Activated gamma-delta T cell (primary cell): ENCODE measurements around the gene RNF17.

Source experiments
- DNase-seq: peaks from one replicate; lab custom pipeline; 2025; lab: John Stamatoyannopoulos, UW

RNF17 gene

DNA sequence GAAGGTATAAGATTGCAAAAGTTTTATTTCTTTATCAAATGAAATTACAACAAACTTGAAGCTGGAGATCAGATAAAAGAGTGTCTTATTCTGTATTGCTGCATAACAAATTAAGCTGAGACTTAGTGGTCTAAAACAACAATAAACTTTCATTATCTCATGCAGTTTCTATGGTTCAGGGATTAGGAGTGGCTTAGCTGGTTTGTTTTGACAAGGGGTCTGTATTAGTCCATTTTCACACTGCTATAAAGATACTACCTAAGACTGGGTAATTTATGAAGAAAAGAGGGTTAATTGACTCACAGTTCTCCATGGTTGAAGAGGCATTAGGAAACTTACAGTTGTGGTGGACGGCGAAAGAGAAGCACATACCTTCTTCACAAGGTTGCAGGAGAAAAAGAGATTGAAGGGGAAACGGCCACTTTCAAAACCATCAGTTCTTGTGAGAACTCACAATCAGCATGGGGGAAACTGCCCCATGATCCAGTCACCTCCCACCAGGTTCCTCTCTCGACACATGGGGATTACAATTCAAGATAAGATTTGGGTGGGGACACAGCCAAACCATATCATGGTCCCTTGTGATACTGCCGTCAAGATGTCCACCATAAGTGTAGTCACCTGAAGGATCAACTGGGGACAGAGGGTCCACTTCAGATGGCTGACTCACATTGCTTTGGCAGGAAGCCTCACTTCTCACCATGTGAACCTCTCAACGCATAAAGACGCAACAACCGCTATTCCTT is 97.8 kb downstream of the RNF17 start:
- no peak for DNase-seq

DNA sequence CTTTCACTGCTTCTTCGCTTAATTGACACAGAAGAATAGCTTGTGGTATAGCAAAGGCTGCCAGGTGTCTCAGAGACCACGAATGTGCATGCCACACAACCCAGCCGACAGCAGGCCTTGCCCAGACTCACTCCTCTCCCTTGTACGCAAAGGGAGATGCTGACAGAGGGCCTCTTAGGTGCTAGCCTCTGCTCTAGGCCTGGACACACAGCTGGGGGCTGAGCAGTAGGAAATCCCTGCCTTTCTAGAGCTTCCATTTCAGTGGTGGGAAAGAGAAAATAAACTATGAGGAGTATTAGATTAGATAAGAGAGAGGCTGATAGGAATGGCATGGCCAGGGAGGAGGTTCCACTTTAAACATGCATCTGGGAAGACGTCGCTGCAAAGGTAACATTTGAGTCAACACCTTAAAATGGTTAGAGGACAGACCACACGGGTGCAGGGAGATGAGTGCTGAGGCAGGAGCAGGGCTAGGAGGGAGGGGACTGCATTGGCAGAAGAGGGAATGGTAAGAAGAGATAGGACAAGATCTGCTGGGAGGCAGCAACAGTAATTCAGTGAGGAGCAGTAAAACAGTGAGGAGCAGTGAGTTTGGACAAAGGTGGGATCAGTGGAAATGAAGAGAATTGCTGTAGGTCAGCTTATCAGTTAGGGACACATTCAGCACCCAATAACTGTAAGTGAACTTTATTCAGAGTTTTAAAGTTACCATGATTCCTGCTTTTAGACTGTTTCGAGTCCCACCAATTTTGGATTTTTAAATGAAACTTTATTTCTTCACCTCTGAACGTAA is 100.0 kb downstream of the RNF17 start:
- no peak for DNase-seq

DNA sequence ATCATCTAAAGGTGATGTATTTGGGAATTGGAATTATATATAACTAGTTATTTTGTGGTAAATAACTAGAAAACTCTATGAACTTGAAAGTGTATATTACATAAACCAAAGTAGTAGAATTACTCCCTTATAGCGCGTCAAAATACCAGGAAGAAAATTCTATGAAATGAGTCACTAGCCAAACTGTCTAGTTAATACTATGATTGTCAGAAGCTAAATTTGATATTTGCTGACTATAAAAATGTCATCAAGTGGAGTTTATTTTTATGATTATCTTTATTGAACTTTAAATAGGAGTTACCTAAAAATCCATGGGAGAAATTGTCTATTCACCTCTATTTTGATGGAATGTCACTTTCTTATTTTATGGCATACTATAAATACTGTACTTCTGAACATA is 100.6 kb downstream of the RNF17 start:
- no peak for DNase-seq

DNA sequence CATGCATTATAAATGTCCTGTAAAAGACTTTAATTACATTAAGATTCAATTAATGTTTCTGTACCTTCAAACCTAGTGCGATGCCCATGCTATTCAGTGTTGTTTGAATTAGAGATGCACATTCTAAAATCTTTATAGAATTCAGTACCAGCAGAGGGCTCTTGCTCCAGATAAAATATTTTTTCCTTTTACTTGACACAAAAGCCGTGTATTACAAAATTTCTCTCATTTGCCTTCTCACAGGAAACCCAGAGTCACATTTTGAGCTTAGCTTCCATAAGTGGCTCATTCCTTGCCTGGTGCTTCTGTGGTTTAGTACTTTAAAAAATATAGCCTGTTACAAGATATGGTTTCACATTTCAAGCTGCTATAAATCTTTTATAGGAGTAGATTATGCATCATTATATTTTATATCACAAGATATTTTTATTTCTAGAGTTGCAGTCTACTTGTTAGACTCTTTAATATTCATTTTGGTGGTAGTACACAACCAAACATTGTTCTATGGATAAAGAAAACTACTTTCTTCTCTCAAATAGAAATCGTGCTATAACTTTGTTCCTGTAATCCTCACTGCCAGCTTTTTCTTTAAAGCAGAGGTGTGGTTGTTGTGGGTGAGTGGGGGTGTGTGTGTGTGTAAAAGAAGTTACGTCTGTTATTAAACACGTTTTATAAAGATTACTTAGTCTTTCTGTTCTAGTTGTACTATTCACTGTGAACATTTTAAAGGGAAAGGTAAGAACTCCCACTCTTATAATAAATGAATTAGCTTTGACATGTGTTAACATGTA is 101.4 kb downstream of the RNF17 start:
- no peak for DNase-seq

DNA sequence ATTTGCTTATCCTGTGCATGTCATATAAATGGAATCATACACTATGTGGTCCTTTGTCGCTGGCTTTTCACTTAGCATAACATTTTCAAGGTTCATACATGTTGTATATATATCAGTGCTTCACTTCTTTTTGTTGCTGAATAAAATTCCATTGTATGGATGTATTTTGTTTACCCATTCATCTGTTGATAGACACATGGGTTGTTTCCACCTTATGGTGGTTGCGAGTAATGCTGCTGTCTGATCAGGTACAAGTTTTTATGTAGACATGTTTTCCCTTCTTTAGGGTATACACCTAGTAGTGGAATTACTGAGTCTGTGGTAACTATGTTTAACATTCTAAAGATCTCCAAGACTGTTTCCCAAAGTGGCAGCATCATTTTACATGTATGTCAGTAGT is 102.5 kb downstream of the RNF17 start:
- DNase-seq: no peak

DNA sequence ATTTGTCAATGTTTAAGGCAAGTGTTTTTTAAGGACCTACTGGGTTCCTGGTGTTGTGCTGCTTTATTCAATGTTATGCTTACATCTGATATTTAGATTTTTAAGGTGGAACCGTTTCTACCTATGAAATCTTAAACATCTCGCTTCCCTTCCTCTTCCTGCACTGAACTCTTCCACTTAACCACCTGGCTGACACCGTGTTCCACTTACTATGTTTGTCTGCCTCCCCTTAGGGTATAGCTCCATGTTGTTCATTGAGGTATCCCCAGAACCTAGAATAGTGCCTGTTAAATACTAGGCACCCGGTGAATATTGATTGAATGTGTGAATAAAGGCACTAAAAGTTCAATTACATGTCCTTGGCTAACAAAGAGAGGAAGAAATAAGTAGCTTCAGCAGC is 104.9 kb downstream of the RNF17 start:
- no peak for DNase-seq

DNA sequence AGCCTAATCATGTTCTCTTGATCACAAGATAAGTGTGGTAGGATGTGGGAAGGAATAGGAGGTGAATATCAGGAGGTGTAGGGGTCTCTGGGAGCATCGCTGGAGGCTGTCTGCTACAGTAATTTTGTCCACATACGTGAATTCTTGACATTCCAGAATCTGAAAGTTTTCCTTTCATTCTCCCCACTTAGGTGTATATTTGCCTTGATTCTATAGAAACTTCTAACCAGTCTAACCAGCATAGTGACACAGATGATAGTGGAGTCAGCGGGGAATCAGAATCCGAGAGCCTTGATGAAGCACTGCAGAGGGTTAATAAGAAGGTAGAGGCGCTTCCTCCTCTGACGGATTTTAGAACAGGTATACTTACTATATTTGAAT is 106.4 kb downstream of the RNF17 start:
- DNase-seq: no peak

DNA sequence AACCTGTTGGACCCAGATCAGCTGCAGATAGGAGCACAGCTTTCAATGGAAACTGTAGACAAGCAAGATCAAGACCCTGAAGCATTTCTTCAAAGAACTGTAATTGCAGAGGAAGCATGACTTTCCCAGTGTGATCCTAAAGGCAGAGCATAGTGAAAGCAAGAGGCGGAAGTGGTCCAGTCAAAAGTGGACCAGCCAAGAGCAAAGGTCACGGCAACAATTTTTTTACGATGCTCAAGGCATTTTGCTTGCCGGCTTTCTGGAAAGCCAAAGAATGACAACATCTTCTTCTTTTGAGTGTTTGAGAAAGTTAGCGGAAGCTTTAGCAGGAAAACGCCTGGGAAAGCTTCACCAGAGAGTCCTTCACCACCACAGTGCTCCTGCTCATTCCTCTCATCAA is 111.6 kb downstream of the RNF17 start:
- DNase-seq: no peak

DNA sequence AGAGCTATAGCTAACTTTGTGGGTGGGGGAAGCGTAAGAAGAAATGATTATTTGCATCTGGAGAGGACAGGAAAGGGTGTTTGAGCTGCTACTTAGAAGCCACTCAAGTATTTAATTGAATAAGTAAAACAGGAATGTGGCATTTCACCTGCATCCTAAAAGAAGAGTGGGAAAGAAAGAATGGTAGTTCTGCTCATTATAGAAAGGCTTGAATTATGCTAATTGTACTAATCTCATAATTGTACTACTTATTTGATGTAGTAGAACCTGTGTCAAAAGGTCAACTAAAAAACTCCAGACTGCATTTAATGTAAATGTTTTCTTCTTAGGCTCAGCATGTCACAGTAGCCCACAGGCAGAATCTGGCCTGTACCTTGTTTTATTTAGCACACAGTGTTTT is 113.6 kb downstream of the RNF17 start:
- no peak for DNase-seq

DNA sequence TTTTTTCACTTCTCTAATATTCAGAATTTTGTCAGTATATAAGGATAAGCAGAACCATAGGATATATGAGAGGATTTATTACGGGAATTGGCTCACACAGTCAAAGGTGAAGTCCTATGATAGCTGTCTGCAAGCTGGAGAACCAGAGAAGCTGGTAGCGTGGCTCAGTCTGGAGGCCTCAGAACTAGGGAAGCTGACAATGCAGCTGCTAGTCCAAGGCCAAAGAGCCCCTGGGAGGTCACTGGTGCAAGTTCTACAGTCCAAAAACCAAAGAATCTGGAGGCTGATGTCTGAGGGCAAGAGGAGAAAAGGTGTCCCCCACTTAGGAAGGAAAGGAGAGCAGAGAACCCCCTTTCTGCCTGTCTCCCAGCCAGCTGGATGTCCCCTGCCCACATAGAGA is 114.4 kb downstream of the RNF17 start:
- DNase-seq: no peak

DNA sequence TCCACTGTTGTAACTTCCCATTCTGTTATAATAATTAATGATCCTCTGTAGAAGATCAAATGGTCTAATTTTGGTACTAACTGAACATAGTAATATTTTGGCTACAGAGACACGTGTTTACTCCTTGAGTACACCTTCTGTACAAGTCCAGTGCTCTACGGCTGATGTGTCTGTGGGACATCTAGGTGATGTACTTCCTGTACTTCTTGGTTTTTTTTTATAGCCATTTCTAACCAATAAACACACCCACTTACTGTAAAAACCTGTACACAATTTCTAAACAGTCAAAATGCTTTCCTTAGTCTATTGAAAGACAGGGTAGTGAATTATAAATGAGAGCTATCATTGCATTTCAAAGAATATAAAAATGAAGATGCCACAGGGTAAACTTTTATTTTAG is 118.7 kb downstream of the RNF17 start:
- DNase-seq: no peak

DNA sequence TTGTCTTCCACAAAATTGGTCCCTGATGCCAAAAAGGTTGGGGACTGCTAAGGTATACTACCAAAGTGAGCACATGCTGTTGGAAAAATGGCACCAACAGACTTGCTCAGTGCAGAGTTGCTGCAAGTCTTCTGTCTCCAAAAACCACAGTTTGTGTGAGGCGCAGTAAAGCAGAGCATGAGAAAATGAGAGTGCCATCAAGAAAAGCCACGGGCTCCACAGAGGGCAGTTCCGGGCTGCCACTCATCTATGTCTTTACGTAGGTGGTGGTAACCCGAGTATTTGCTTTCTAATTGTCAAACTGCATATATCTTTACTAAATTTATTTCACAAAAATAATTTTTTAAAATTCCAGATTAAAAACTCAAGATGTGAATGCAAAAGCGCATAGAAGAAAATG is 123.8 kb downstream of the RNF17 start:
- DNase-seq: no peak

DNA sequence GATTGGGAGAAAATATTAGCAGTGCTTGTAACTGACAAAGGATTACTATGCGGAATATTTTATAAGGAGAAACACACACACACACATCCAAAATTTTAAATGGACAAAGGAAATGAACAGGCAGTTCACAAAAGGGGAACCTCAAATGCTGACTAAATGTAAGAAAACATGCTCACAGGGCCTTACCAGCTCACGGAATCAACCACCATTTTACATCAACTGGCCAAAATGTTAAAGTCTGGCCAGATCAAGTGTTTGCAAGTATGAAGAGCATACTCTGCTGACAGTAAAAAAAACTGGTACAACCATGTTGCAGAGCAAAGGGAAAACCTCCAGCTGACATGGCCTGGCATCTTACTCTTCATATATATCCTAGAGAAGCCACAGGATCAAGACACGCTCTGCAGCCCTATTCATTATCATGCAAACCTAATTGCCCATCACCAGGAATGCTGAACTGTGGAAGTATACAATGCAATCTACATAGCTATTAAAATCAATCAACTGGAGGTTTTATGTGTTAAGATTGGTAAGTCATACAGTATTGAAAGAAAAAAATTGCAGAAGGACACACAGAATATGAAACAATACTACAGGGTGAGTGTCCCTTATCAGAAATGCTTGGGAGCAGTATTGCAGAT is 124.4 kb downstream of the RNF17 start:
- no peak for DNase-seq

DNA sequence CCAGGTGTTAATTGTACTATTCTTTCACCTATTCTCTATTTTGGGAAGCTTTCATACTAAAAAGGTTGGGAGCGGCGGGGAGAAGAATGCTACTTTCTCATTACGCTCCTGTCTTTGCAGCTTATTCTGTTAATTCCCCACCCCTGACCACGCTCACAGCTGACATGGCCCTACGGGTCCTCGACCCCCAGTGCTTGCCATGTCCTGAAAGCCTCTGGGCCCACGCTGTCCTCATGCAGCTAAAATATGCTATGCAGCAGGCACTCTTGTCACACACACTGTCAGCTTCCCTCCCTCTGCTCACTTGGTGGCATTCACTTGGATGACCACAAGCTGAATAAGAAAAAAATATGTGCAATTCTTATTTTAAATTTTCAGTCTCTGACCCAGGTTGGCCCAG is 126.3 kb downstream of the RNF17 start:
- no peak for DNase-seq

DNA sequence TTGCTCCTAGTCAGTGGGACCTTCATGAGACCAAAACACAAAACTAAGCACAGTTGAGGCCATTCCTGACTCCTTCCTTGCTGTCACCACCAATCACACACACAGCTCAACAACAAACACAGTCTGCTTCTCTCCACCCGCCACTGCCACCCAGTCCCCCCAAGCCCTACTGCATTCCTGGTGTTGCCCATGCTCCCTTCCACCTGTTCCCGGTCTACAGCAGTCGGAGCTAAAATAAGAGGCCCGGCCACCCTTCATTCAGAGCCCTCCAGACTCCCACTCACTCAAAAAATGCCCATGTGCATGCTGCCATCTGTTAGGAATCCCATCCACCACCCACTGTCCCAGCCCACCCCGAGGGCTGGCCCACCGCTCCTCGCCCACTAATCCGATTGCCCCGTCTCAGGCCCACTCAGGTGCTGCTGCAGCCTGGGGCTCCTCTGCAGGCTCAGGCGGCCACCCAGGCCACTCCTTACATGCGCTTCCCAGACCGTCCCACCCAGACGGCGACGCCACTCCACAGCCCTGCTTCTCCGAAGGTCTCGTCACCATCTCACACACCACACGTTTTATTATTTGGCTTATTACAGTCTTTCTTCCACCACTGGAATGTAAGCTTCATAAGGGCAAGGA is 127.6 kb downstream of the RNF17 start:
- no peak for DNase-seq

DNA sequence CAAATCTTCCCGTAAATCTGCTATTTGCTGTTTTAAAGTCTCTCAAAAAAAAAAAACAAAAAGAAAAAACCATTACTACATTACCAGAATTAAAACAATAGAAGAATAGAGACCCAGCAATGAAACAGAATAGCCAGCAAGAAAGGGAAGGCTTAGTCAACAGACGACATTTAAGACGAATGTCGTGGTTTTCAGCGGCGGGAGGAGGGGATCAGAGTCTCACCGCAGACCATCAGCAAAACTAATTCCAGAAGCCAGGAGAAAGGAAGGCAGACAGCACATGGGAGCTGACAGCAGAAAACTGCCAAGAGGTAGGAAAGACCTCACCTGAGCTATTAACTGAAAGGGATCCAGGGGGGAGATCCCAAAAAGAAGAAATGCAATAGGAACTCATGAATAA is 128.9 kb downstream of the RNF17 start:
- DNase-seq: no peak

DNA sequence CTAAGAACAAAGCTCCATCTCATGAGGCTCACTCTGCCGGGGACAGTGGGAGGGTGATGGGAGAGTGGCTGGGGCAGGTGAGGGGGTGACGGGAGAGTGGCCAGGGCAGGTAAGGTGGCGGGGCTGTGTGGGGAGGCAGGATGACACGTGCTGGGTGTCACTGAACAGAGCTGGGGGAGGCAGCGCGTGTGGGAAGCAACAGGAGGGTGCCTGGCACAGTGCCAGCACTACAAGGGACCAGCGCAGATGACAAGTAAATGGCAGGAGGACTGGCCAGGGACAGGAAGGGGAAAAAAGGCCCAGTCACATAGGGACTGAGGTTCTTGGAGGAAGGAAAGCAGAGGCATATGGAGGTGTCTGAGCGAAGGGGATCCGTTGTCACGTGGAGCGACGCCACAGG is 129.9 kb downstream of the RNF17 start:
- DNase-seq: no peak

DNA sequence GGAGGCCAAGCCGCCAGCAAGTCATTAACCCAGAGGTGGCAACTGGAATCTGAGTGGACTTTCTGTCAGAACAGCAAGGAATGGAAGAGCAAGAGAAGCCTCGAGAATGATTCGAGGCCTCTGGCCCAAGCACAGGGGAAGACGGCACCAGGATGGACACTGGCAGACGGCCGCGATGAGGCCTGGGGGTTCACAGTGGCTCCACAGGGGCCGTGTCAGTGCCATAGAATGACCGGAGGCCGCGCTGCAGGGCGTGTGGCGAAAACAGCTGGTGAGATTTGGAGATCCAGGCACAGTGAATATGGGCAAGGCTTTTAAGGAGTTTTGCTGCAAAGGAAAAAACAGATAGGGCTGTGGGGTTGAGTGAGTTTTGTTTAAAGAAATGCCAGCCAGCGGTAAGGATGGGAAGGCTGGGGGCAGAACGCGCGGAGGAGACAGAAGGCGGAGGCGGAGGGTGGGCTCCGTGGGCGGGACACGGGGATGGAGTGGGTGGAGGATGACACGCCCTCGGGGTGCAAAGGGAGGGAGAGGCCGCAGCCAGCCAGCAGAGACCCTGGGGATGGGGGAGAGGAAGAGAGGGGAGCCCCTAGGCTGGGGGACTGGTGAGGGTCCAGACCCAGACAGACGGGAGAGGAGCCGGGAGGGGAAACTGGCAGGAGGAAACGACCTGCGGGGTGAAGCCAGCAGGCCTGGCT is 130.5 kb downstream of the RNF17 start:
- DNase-seq: no peak

DNA sequence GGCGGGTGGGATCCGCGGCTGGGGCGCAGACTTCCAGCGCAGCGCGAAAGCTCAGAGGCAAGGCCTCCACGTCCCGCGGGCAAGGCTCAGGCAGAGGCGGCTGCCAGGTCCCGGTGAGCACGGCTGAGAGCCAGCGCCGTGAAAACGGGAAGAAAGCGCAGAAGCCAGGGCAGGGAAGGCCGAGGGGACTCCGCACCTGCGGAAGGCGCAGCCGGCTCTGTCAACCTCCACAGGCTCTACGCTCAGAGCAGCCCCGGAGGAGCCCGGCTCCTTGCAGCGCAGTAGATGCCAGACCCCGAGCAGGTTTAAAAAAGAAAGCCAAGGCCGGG is 131.0 kb downstream of the RNF17 start:
- DNase-seq: no peak

DNA sequence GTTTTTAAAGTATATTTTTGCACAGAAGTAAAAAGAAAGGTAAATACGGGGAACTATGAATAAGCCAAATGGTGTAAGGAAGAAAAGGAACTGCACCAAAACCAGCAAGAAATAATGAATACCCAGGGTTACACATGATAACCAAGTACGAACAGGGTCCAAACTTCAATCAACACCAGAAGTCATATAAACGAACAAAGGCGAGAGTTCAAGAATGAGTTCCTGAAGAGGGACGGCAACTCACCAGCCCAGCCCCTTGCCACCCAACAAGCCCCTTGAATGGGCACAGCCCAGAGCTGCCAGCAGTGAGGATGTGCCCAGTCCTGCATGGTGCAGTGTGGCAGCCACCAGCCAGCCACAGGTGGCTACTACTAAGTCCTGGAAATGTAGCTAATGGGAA is 132.1 kb downstream of the RNF17 start:
- no peak for DNase-seq

DNA sequence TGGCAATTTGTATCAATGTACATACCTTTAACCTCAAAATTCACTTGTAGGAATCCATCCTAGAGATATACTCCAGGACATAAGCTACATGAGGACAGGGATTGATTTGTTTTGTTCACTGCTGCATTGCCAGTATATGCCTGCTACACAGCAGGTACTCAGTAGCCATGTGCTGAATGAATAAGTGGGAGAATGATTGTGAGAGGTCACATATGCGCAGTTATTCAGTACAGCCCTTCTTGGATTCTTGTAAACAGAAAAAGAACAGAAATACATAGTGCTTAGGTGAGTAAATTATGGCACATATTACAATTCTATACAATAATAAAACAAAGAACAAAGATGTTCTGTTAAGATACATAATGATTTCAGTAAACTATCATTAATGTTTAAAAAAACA is 133.3 kb downstream of the RNF17 start:
- no peak for DNase-seq
